Smooth muscle cell (in vitro differentiated cells): ENCODE measurements around the gene USP9X. TPM values are rescaled to one million over a fixed set of nuclear protein-coding genes. Genes with fewer than 3 reads are reported as not detected.
A peak's percentile ranks its signal among the peaks of the same experiment; 100 is the strongest.

Experiments
- DNase-seq: peaks from one replicate; lab custom pipeline; 2025; ENCODE audit not compliant: unreplicated experiment; lab: John Stamatoyannopoulos, UW
- H2AFZ ChIP-seq: fragments of 200-600 bp; sonication (generic); 2 replicates; pipeline ENCODE4 v1.6.0; 2016; ENCODE audit warnings: antibody characterized with exemption, low read depth, mild to moderate bottlenecking
- H3F3A ChIP-seq: fragments of 200-600 bp; sonication (generic); 2 replicates; pipeline ENCODE4 v1.6.0; 2017; ENCODE audit warnings: antibody characterized with exemption, low read depth
- H3K27ac ChIP-seq: fragments of 200-600 bp; sonication (generic); 2 replicates; pipeline ENCODE4 v1.5.1; 2016; ENCODE audit warnings: low read depth, mild to moderate bottlenecking
- H3K27me3 ChIP-seq: fragments of 200-600 bp; sonication (generic); 2 replicates; pipeline ENCODE4 v1.6.1; 2016; ENCODE audit warnings: low read depth, mild to moderate bottlenecking
- H3K36me3 ChIP-seq: fragments of 200-600 bp; sonication (generic); 2 replicates; pipeline ENCODE4 v1.5.1; 2016; ENCODE audit warnings: low read depth
- H3K4me1 ChIP-seq: fragments of 200-600 bp; sonication (generic); 2 replicates; pipeline ENCODE4 v1.5.1; 2016; ENCODE audit warnings: low read depth
- H3K4me2 ChIP-seq: fragments of 200-600 bp; sonication (generic); 2 replicates; pipeline ENCODE4 v1.6.0; 2016; ENCODE audit warnings: mild to moderate bottlenecking
- H3K4me3 ChIP-seq: fragments of 200-600 bp; sonication (generic); 2 replicates; pipeline ENCODE4 v1.5.1; 2016; ENCODE audit warnings: mild to moderate bottlenecking
- H3K79me2 ChIP-seq: fragments of 200-600 bp; sonication (generic); 2 replicates; pipeline ENCODE4 v1.6.0; 2016; ENCODE audit warnings: low read depth, mild to moderate bottlenecking
- H3K9ac ChIP-seq: fragments of 200-600 bp; sonication (generic); 2 replicates; pipeline ENCODE4 v1.6.0; 2016; ENCODE audit warnings: low read depth
- H3K9me3 ChIP-seq: fragments of 200-600 bp; sonication (generic); replicated peaks from 2 replicates; pipeline ENCODE4 v1.5.1; 2016; ENCODE audit warnings: low read depth
- H4K20me1 ChIP-seq: fragments of 200-600 bp; sonication (generic); 2 replicates; pipeline ENCODE4 v1.6.0; 2016; ENCODE audit warnings: low read depth
- WGBS: methylation state at CpG from one replicate; pipeline ENCODE4 v1.1.7; 2016; ENCODE audit warnings: low lambda C conversion rate; 5-methylcytosine and 5-hydroxymethylcytosine counted together
- polyA plus RNA-seq: library from polyadenylated mRNA; unstranded; fragments of >200 nt; fragmentation: Nextera tagmentation; extraction: Ambion mirVana; gene quantifications from 2 replicates; pipeline ENCODE4 v1.2.1, GENCODE V29; 2016
- total RNA-seq: library from RNA; depleted of rRNA; stranded (reverse); fragments of >200 nt; gene quantifications from 2 replicates; pipeline ENCODE4 v1.2.3, GENCODE V29; 2014
- TF ChIP-seq, protein P1 (sequence below): fragments of 200-600 bp; sonication (generic); IDR thresholded peaks from 2 replicates; pipeline ENCODE4 v1.5.1; 2017; ENCODE audit warnings: borderline replicate concordance, mild to moderate bottlenecking, antibody characterized with exemption; ENCODE audit not compliant: insufficient read depth, poor library complexity, severe bottlenecking

USP9X gene, protein sequence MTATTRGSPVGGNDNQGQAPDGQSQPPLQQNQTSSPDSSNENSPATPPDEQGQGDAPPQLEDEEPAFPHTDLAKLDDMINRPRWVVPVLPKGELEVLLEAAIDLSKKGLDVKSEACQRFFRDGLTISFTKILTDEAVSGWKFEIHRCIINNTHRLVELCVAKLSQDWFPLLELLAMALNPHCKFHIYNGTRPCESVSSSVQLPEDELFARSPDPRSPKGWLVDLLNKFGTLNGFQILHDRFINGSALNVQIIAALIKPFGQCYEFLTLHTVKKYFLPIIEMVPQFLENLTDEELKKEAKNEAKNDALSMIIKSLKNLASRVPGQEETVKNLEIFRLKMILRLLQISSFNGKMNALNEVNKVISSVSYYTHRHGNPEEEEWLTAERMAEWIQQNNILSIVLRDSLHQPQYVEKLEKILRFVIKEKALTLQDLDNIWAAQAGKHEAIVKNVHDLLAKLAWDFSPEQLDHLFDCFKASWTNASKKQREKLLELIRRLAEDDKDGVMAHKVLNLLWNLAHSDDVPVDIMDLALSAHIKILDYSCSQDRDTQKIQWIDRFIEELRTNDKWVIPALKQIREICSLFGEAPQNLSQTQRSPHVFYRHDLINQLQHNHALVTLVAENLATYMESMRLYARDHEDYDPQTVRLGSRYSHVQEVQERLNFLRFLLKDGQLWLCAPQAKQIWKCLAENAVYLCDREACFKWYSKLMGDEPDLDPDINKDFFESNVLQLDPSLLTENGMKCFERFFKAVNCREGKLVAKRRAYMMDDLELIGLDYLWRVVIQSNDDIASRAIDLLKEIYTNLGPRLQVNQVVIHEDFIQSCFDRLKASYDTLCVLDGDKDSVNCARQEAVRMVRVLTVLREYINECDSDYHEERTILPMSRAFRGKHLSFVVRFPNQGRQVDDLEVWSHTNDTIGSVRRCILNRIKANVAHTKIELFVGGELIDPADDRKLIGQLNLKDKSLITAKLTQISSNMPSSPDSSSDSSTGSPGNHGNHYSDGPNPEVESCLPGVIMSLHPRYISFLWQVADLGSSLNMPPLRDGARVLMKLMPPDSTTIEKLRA (N-terminal part only)
- total RNA-seq, result 98.0 and 108 TPM in 2 replicates
- 26.0 and 26.4 TPM in 2 replicates for polyA plus RNA-seq

DNA sequence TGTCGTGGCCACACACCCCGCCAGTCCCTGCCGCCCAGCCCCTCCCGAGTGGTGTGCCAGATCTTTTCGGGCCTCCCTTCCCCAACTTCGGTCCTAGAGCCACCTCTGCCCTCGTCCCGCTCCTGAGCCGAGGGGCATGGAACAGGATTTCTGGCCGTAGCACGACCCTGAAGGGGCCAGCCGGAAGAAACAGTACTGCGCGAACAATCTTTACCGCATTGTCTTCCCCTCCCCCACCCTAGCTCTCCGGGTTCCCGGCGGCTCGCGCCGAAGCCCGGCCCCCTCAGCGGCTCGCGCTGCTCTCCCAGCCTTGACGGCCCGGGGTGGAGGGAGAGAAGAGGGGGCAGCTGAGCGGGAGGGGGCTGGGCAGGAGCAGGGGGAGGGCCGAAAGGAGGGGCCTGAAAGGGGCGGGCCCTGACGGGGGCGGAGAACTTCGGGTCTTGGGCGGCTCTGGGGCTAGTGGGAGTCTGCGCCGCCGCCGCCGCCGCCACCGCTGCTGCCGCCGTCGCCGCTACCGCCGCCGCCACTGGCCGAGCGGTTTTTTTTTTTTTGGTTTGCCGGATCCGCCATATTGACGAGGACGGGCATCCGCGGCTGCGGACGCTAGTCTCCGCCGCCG, at the start of gene USP9X:
Gene USP9X, plus strand, starts transcription at position 553 of the 619 bp plus-strand sequence. CDS start 38,184 bp downstream, outside the sequence.
- peak within 1 kb of the TSS; percentile 100 for H3K9ac ChIP-seq
- no peaks in the 10 kb centered on the region for H3K36me3 ChIP-seq
- TF ChIP-seq, protein P1, sequence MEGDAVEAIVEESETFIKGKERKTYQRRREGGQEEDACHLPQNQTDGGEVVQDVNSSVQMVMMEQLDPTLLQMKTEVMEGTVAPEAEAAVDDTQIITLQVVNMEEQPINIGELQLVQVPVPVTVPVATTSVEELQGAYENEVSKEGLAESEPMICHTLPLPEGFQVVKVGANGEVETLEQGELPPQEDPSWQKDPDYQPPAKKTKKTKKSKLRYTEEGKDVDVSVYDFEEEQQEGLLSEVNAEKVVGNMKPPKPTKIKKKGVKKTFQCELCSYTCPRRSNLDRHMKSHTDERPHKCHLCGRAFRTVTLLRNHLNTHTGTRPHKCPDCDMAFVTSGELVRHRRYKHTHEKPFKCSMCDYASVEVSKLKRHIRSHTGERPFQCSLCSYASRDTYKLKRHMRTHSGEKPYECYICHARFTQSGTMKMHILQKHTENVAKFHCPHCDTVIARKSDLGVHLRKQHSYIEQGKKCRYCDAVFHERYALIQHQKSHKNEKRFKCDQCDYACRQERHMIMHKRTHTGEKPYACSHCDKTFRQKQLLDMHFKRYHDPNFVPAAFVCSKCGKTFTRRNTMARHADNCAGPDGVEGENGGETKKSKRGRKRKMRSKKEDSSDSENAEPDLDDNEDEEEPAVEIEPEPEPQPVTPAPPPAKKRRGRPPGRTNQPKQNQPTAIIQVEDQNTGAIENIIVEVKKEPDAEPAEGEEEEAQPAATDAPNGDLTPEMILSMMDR, result no peak
- no peaks in the 10 kb centered on the region for H3F3A ChIP-seq
- no peaks in the 10 kb centered on the region for H3K27me3 ChIP-seq
- peaks cover 14% of the 10 kb centered on the region for H3K4me1 ChIP-seq
- H3K4me2 ChIP-seq, result peak within 1 kb of the TSS; percentile 93
- 43% methylated on average over 24 of the region's 61 CpGs for WGBS
- H4K20me1 ChIP-seq, result peaks cover 45% of the 10 kb centered on the region
- H3K4me3 ChIP-seq, result peak within 1 kb of the TSS; percentile 65
- DNase-seq, result peak; percentile 74
- peaks cover 47% of the 10 kb centered on the region for H3K79me2 ChIP-seq
- H2AFZ ChIP-seq, result peak within 1 kb of the TSS; percentile 85
- H3K27ac ChIP-seq, result peak within 1 kb of the TSS; percentile 100
- no peaks in the 10 kb centered on the region for H3K9me3 ChIP-seq

DNA sequence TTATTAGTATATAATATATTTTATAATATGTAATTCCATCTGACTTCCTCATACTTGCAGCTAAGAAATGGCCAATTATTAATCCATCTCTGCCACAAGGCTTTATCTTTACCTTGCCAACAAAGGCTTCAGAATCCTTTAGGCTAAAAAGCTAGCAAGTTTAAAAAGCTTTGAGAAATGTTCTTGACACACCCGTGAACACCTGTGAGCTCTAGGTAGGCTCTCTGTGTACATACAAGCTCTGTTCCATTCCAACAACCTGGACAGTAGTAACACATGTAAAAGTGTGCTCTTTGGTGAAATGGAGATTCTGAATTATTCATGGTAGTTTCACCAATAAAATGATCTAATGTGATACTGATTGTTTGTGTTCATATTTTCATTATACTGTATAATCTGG, 49.7 kb upstream of the USP9X start:
- 96% methylated on average over 1 of the region's 1 CpG for WGBS
- no peak overlapping the region for H2AFZ ChIP-seq
- TF ChIP-seq, protein P1, result no peak

DNA sequence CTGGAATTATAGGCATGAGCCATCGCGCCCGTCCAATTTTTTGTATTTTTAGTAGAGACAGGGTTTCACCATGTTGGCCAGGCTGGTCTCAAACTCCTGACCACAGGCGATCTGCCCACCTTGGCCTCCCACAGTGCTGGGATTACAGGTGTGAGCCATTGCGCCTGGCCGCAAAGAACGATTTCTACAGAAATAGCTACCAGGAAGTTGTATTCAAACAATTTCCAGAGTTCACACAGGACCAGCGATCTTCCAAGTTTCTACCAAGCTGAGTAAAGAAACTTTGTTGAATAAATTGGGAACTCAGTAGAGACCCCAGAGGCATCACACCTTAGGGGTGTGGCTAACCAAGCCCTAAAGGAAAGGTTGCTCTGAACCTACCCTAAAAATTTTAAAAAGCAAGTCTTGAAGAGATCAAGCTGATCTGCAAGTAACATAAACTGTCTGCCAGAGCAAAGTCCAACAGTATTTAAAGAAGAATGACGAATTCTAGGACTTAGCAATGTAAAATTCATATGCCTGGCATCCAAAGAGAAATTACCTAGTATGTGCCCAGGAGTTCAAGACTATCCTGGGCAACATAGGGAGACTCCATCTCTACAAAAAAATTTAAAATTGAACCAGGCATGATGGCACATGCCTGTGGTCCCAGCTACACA, 48.4 kb upstream of the USP9X start:
- H4K20me1 ChIP-seq, result no peaks in the 10 kb centered on the region
- H2AFZ ChIP-seq, result no peak overlapping the region
- WGBS, result 90% methylated on average over 9 of the region's 9 CpGs
- no peak overlapping the region for H3K27ac ChIP-seq
- TF ChIP-seq, protein P1, result no peak
- H3F3A ChIP-seq, result no peaks in the 10 kb centered on the region
- H3K27me3 ChIP-seq, result no peaks in the 10 kb centered on the region
- H3K36me3 ChIP-seq, result no peaks in the 10 kb centered on the region
- H3K79me2 ChIP-seq, result no peaks in the 10 kb centered on the region
- H3K9me3 ChIP-seq, result no peaks in the 10 kb centered on the region
- H3K4me2 ChIP-seq, result no peak overlapping the region
- no peak overlapping the region for H3K4me3 ChIP-seq
- no peak overlapping the region for H3K9ac ChIP-seq
- no peaks in the 10 kb centered on the region for H3K4me1 ChIP-seq
- DNase-seq, result no peak

More for the DNA sequence above, 49.7 kb upstream of the USP9X start:
- no peak overlapping the region for H3K4me3 ChIP-seq
- no peak overlapping the region for H3K9ac ChIP-seq
- no peaks in the 10 kb centered on the region for H3K4me1 ChIP-seq
- no peaks in the 10 kb centered on the region for H3F3A ChIP-seq
- H3K36me3 ChIP-seq, result no peaks in the 10 kb centered on the region
- H4K20me1 ChIP-seq, result no peaks in the 10 kb centered on the region
- H3K79me2 ChIP-seq, result no peaks in the 10 kb centered on the region
- no peak overlapping the region for H3K27ac ChIP-seq
- H3K27me3 ChIP-seq, result no peaks in the 10 kb centered on the region
- H3K9me3 ChIP-seq, result no peaks in the 10 kb centered on the region
- H3K4me2 ChIP-seq, result no peak overlapping the region
- DNase-seq, result no peak
